Astrocyte (in vitro differentiated cells and primary cell): ENCODE measurements around the gene DCLK1. TPM values are rescaled to one million over a fixed set of nuclear protein-coding genes. Genes with fewer than 3 reads are reported as not detected.

ENCODE experiments used
- DNase-seq: peaks from one replicate; pipeline ENCODE4 v3.0.0-alpha.2; 2010; ENCODE audit warnings: low read depth
- FAIRE-seq: peaks from 2 replicates; lab custom pipeline; 2011; peaks lifted over from hg19 to GRCh38; lab: Jason Lieb, UNC
- H2AFZ ChIP-seq: 2 replicates; pipeline ENCODE4 v1.6.0; 2012; ENCODE audit warnings: low read depth, low read length, inconsistent platforms
- H3K27ac ChIP-seq: 2 replicates; pipeline ENCODE4 v1.5.1; 2011; ENCODE audit warnings: low read depth, low read length, inconsistent platforms
- H3K27me3 ChIP-seq: 2 replicates; pipeline ENCODE4 v1.6.0; 2011; ENCODE audit warnings: low read length, inconsistent platforms; ENCODE audit not compliant: insufficient read depth
- H3K36me3 ChIP-seq: 2 replicates; pipeline ENCODE4 v1.5.1; 2011; ENCODE audit warnings: low read length, inconsistent platforms; ENCODE audit not compliant: insufficient read depth
- H3K4me1 ChIP-seq: 2 replicates; pipeline ENCODE4 v1.5.1; 2011; ENCODE audit warnings: low read length, inconsistent platforms; ENCODE audit not compliant: insufficient read depth
- H3K4me2 ChIP-seq: 2 replicates; pipeline ENCODE4 v1.6.0; 2012; ENCODE audit warnings: low read length, inconsistent platforms
- H3K4me3 ChIP-seq: 2 replicates; pipeline ENCODE4 v1.5.1; 2011; ENCODE audit warnings: low read depth, mild to moderate bottlenecking, low read length, inconsistent platforms; ENCODE audit not compliant: insufficient read depth
- H3K79me2 ChIP-seq: 2 replicates; pipeline ENCODE4 v1.6.0; 2012; ENCODE audit warnings: mild to moderate bottlenecking, low read length, inconsistent platforms; ENCODE audit not compliant: insufficient read depth
- H3K9ac ChIP-seq: 2 replicates; pipeline ENCODE4 v1.6.0; 2012; ENCODE audit warnings: mild to moderate bottlenecking, low read length, inconsistent platforms
- H3K9me3 ChIP-seq: 2 replicates; pipeline ENCODE4 v1.5.1; 2012; ENCODE audit warnings: low read depth, mild to moderate bottlenecking, low read length, inconsistent platforms; ENCODE audit not compliant: insufficient read depth
- H4K20me1 ChIP-seq: 2 replicates; pipeline ENCODE4 v1.6.0; 2012; ENCODE audit warnings: low read length, inconsistent platforms; ENCODE audit not compliant: insufficient read depth
- H3K27ac Mint-ChIP-seq: one replicate; pipeline ENCODE4 v1.8.0; 2021; ENCODE audit warnings: mild to moderate bottlenecking, mixed read lengths; ENCODE audit not compliant: unreplicated experiment
- H3K27me3 Mint-ChIP-seq: one replicate; pipeline ENCODE4 v1.8.0; 2021; ENCODE audit warnings: low read depth, mixed read lengths; ENCODE audit not compliant: unreplicated experiment
- H3K36me3 Mint-ChIP-seq: one replicate; pipeline ENCODE4 v1.8.0; 2021; ENCODE audit warnings: low read depth, mixed read lengths; ENCODE audit not compliant: unreplicated experiment
- H3K4me1 Mint-ChIP-seq: one replicate; pipeline ENCODE4 v1.8.0; 2021; ENCODE audit warnings: low read depth, mixed read lengths; ENCODE audit not compliant: unreplicated experiment
- H3K4me3 Mint-ChIP-seq: one replicate; pipeline ENCODE4 v1.8.0; 2021; ENCODE audit warnings: mild to moderate bottlenecking, moderate library complexity, mixed read lengths; ENCODE audit not compliant: unreplicated experiment
- H3K9me3 Mint-ChIP-seq: one replicate; pipeline ENCODE4 v1.8.0; 2021; ENCODE audit warnings: mild to moderate bottlenecking, mixed read lengths; ENCODE audit not compliant: unreplicated experiment
- EZH2 ChIP-seq: IDR thresholded peaks from 2 replicates; pipeline ENCODE4 v1.6.1; 2012; ENCODE audit warnings: mild to moderate bottlenecking, low read length, inconsistent platforms; ENCODE audit not compliant: insufficient read depth
- total RNA-seq: library from RNA; stranded (reverse); gene quantifications from 2 replicates; pipeline ENCODE4 v1.2.1, GENCODE V29; 2021
- TF ChIP-seq, protein P1 (sequence below): IDR thresholded peaks from 2 replicates; pipeline ENCODE4 v1.5.1; 2011; ENCODE audit warnings: low read depth, mild to moderate bottlenecking, inconsistent platforms, low read length, moderate library complexity; ENCODE audit not compliant: insufficient read depth

The DCLK1 gene
- total RNA-seq, 1 donor from 2014 or later = 4.9 TPM

DNA sequence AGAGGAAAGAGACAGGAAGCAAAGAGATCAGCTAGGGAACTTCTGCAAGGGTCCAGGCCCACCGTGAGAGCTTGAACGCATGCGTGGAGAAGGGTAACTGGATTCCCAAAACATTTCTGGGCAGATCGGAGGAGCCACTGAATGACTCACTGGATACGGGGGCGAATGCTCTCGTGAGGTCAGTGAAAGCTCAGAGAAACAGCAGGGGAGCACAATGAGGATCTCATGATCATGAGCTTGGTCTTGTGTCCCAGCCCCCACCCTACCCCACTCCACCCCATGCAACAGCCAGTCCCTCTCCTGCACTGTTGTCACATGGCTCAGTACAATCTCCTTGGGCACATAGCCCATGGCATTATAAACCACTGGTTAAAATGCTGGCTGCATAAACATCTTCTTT, 40.6 kb downstream of the DCLK1 start:
- FAIRE-seq = no peak
- no peaks in the 10 kb centered on the region for H3K36me3 Mint-ChIP-seq
- H3K27ac Mint-ChIP-seq = no peak overlapping the region
- no peak overlapping the region for H3K4me3 ChIP-seq
- H3K4me1 Mint-ChIP-seq = peaks cover 4% of the 10 kb centered on the region
- H3K9ac ChIP-seq = no peak overlapping the region
- H3K27me3 Mint-ChIP-seq = peaks cover 2% of the 10 kb centered on the region
- TF ChIP-seq, protein P1, sequence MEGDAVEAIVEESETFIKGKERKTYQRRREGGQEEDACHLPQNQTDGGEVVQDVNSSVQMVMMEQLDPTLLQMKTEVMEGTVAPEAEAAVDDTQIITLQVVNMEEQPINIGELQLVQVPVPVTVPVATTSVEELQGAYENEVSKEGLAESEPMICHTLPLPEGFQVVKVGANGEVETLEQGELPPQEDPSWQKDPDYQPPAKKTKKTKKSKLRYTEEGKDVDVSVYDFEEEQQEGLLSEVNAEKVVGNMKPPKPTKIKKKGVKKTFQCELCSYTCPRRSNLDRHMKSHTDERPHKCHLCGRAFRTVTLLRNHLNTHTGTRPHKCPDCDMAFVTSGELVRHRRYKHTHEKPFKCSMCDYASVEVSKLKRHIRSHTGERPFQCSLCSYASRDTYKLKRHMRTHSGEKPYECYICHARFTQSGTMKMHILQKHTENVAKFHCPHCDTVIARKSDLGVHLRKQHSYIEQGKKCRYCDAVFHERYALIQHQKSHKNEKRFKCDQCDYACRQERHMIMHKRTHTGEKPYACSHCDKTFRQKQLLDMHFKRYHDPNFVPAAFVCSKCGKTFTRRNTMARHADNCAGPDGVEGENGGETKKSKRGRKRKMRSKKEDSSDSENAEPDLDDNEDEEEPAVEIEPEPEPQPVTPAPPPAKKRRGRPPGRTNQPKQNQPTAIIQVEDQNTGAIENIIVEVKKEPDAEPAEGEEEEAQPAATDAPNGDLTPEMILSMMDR = no peak
- TF ChIP-seq EZH2 = no peak
- no peak overlapping the region for H3K4me2 ChIP-seq
- H3K9me3 ChIP-seq = no peaks in the 10 kb centered on the region
- no peaks in the 10 kb centered on the region for H3K36me3 ChIP-seq
- H3K4me1 ChIP-seq = peaks cover 4% of the 10 kb centered on the region
- DNase-seq = peak; percentile 8
- H3K27ac ChIP-seq = no peak overlapping the region
- peaks cover 2% of the 10 kb centered on the region for H3K9me3 Mint-ChIP-seq
- H2AFZ ChIP-seq = no peak overlapping the region
- no peaks in the 10 kb centered on the region for H3K27me3 ChIP-seq
- no peaks in the 10 kb centered on the region for H4K20me1 ChIP-seq
- no peaks in the 10 kb centered on the region for H3K79me2 ChIP-seq
- H3K4me3 Mint-ChIP-seq = no peak overlapping the region

DNA sequence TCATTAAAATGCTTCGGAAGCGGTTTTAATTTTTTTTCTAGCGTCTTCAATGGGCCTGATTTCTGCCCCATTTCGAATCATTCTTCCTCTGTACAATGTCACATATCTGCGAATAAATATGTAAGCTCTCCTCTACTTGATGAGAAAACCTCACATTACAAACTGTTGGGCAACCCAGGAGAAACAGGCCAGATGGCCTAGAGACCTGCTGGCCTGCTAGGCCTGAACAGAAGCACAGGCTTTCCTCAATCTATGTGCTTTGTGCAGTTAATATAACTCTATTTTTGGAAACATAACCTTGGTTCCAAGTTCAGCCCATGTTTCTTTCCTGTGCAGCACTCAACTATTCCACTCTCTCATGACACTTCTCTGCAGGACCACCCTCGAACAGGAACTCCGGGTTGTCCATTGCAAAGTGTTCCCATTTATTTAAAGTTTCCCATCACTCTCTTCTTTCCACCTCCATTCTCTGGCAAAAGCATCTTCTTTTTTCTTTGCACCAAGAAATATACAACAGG, 42.0 kb downstream of the DCLK1 start:
- Histone ChIP-seq H4K20me1 (no peaks in the 10 kb centered on the region), H2AFZ (no peak overlapping the region), H3K9me3 (no peaks in the 10 kb centered on the region), H3K27ac (no peak overlapping the region), H3K27me3 (peaks cover under 1% of the 10 kb centered on the region), H3K79me2 (no peaks in the 10 kb centered on the region), H3K4me1 (peaks cover 4% of the 10 kb centered on the region), H3K9ac (no peak overlapping the region), H3K4me3 (no peak overlapping the region), H3K36me3 (no peaks in the 10 kb centered on the region), H3K4me2 (no peak overlapping the region)
- Mint-ChIP-seq H3K4me1 (peaks cover 5% of the 10 kb centered on the region), H3K27ac (no peak overlapping the region), H3K9me3 (peaks cover 2% of the 10 kb centered on the region), H3K27me3 (peaks cover 2% of the 10 kb centered on the region), H3K4me3 (no peak overlapping the region), H3K36me3 (no peaks in the 10 kb centered on the region)
- no peak for TF ChIP-seq EZH2
- TF ChIP-seq, protein P1 = no peak
- no peak for DNase-seq
- FAIRE-seq = no peak

DNA sequence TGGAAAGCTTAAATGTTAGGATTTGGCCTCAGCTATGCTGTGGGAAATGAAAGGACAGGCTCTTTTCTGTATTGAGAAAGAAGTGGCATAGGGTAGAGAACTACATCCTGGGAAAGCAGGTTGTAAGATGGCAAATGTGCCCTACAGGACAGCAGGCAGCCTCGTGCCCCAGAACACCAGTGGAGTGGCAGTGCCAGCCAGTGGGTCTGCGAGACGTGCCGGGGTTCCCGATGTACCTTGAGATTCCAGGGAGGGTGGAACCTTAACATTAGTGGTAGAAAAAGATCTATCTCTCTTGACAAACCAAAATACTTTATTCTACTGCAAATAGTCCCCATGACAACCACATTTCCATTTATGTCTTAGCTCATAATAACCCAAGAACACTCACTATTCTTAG, 42.7 kb downstream of the DCLK1 start:
- no peak overlapping the region for H3K9ac ChIP-seq
- no peak for FAIRE-seq
- no peak overlapping the region for H3K27ac ChIP-seq
- no peaks in the 10 kb centered on the region for H3K9me3 ChIP-seq
- Mint-ChIP-seq H3K9me3 (peaks cover 2% of the 10 kb centered on the region), H3K27me3 (peaks cover 2% of the 10 kb centered on the region), H3K36me3 (no peaks in the 10 kb centered on the region), H3K4me3 (no peak overlapping the region), H3K4me1 (peaks cover 6% of the 10 kb centered on the region), H3K27ac (no peak overlapping the region)
- H3K4me2 ChIP-seq = no peak overlapping the region
- peaks cover 2% of the 10 kb centered on the region for H3K27me3 ChIP-seq
- no peak for DNase-seq
- H3K79me2 ChIP-seq = no peaks in the 10 kb centered on the region
- H4K20me1 ChIP-seq = no peaks in the 10 kb centered on the region
- no peaks in the 10 kb centered on the region for H3K36me3 ChIP-seq
- no peak overlapping the region for H2AFZ ChIP-seq
- TF ChIP-seq, protein P1 = no peak
- TF ChIP-seq EZH2 = no peak
- peaks cover 4% of the 10 kb centered on the region for H3K4me1 ChIP-seq
- H3K4me3 ChIP-seq = no peak overlapping the region
